GM20000 (cell line): ENCODE measurements around the gene NRM.
"Not testable (repeated sequence)": the region's sequence is repeated elsewhere in the genome, so short reads cannot be mapped to it uniquely, and the experiment has no call there.

ENCODE experiments used
- DNase-seq: peaks from one replicate; pipeline ENCODE4 v3.0.0; 2012; ENCODE audit warnings: low spot score
- CTCF ChIP-seq: IDR thresholded peaks from 2 replicates; pipeline ENCODE4 v1.5.1; 2012; ENCODE audit warnings: mild to moderate bottlenecking, control low read depth; ENCODE audit errors: extremely low read depth, missing control alignments

The NRM gene

GRCh38 chr6:30679765-30680535 lies 10.8 kb downstream of the NRM start:
- DNase-seq = no peak
- TF ChIP-seq CTCF = no peak

- peak; percentile 97 for TF ChIP-seq CTCF
- DNase-seq = peak; percentile 83
Observed at GRCh38 chr6:30678964-30679726, 11.6 kb downstream of the NRM start.

- no peak for TF ChIP-seq CTCF
- DNase-seq = no peak
Observed at GRCh38 chr6:30676660-30677285, 14.0 kb downstream of the NRM start.

GRCh38 chr6:30672445-30673253 lies 18.1 kb downstream of the NRM start, which contains the start of gene DHX16:
DHX16 (minus strand) TSS chr6:30673006; CDS start chr6:30672841, 165 bp downstream.
- peak; percentile 74 for TF ChIP-seq CTCF
- DNase-seq = peak; percentile 93

- no peak for TF ChIP-seq CTCF
- DNase-seq = no peak
Observed at GRCh38 chr6:30670760-30671527, 19.8 kb downstream of the NRM start.

GRCh38 chr6:30666300-30666699 lies 24.5 kb downstream of the NRM start:
- not testable (repeated sequence) for DNase-seq
